Activated T-helper 17 cell treated with anti-CD3 and anti-CD28 coated beads, Interleukin-2, amount 50 U/mL, for 72 hours (primary cell): ENCODE results near the gene ARHGEF7. TPM values are rescaled to one million over a fixed set of nuclear protein-coding genes. Genes with fewer than 3 reads are reported as not detected.

Experiments used
- ATAC-seq: fragments of 150-1000 bp; cut with Tn5 transposase; replicated peaks from 2 replicates; pipeline ENCODE4 v1.10.0; 2021; ENCODE audit warnings: mild to moderate bottlenecking, moderate library complexity
- H3K27ac Mint-ChIP-seq: one replicate; pipeline ENCODE4 v1.8.0; 2022; ENCODE audit warnings: mixed read lengths
- H3K27me3 Mint-ChIP-seq: one replicate; pipeline ENCODE4 v1.8.0; 2022; ENCODE audit warnings: mixed read lengths
- H3K36me3 Mint-ChIP-seq: one replicate; pipeline ENCODE4 v1.8.0; 2022; ENCODE audit warnings: low read depth, mild to moderate bottlenecking, mixed read lengths
- H3K4me1 Mint-ChIP-seq: one replicate; pipeline ENCODE4 v1.8.0; 2022; ENCODE audit warnings: mixed read lengths
- H3K4me3 Mint-ChIP-seq: one replicate; pipeline ENCODE4 v1.8.0; 2022; ENCODE audit warnings: mild to moderate bottlenecking, mixed read lengths
- H3K9me3 Mint-ChIP-seq: one replicate; pipeline ENCODE4 v1.8.0; 2022; ENCODE audit warnings: mixed read lengths
- total RNA-seq, 2 donors: library from RNA; stranded (reverse); gene quantifications; one replicate each; pipeline ENCODE4 v1.2.3, GENCODE V29; 2022

Gene ARHGEF7
- total RNA-seq, 2 donors from 2014 or later: 70.2 to 127 TPM

GRCh38 chr13:111284565-111284964, 169.5 kb downstream of the ARHGEF7 start:
- Mint-ChIP-seq H3K4me3 (no peak overlapping the region), H3K36me3 (peaks cover 100% of the 10 kb centered on the region), H3K27me3 (no peaks in the 10 kb centered on the region), H3K27ac (peak overlapping the region; percentile 2), H3K9me3 (no peaks in the 10 kb centered on the region), H3K4me1 (no peaks in the 10 kb centered on the region)
- ATAC-seq: no peak

GRCh38 chr13:111286162-111286561, 171.1 kb downstream of the ARHGEF7 start:
- Mint-ChIP-seq H3K27me3 (no peaks in the 10 kb centered on the region), H3K4me3 (no peak overlapping the region), H3K36me3 (peaks cover 100% of the 10 kb centered on the region), H3K27ac (no peak overlapping the region), H3K9me3 (no peaks in the 10 kb centered on the region), H3K4me1 (no peaks in the 10 kb centered on the region)
- ATAC-seq: no peak

GRCh38 chr13:111286749-111287148, 171.6 kb downstream of the ARHGEF7 start:
- Mint-ChIP-seq H3K27me3 (no peaks in the 10 kb centered on the region), H3K9me3 (no peaks in the 10 kb centered on the region), H3K27ac (no peak overlapping the region), H3K4me3 (no peak overlapping the region), H3K4me1 (no peaks in the 10 kb centered on the region), H3K36me3 (peaks cover 100% of the 10 kb centered on the region)
- no peak for ATAC-seq

- no peak overlapping the region for H3K27ac Mint-ChIP-seq
- no peak for ATAC-seq
- no peaks in the 10 kb centered on the region for H3K9me3 Mint-ChIP-seq
- H3K4me3 Mint-ChIP-seq: no peak overlapping the region
- no peaks in the 10 kb centered on the region for H3K4me1 Mint-ChIP-seq
- H3K27me3 Mint-ChIP-seq: no peaks in the 10 kb centered on the region
- H3K36me3 Mint-ChIP-seq: peaks cover 100% of the 10 kb centered on the region
These were observed 172.1 kb downstream of the ARHGEF7 start for GRCh38 chr13:111287201-111287600.

- Mint-ChIP-seq H3K36me3 (peaks cover 100% of the 10 kb centered on the region), H3K4me3 (no peak overlapping the region), H3K27me3 (no peaks in the 10 kb centered on the region), H3K9me3 (no peaks in the 10 kb centered on the region), H3K4me1 (no peaks in the 10 kb centered on the region), H3K27ac (no peak overlapping the region)
- ATAC-seq: no peak
These were observed 173.2 kb downstream of the ARHGEF7 start for GRCh38 chr13:111288276-111288675.

GRCh38 chr13:111289251-111289650, 174.1 kb downstream of the ARHGEF7 start:
- H3K27ac Mint-ChIP-seq: no peak overlapping the region
- H3K4me3 Mint-ChIP-seq: no peak overlapping the region
- H3K27me3 Mint-ChIP-seq: no peaks in the 10 kb centered on the region
- H3K4me1 Mint-ChIP-seq: no peaks in the 10 kb centered on the region
- no peaks in the 10 kb centered on the region for H3K9me3 Mint-ChIP-seq
- ATAC-seq: no peak
- peaks cover 100% of the 10 kb centered on the region for H3K36me3 Mint-ChIP-seq

- H3K27ac Mint-ChIP-seq: no peak overlapping the region
- peaks cover 12% of the 10 kb centered on the region for H3K4me1 Mint-ChIP-seq
- no peaks in the 10 kb centered on the region for H3K9me3 Mint-ChIP-seq
- ATAC-seq: no peak
- H3K36me3 Mint-ChIP-seq: peaks cover 85% of the 10 kb centered on the region
- H3K27me3 Mint-ChIP-seq: no peaks in the 10 kb centered on the region
- no peak overlapping the region for H3K4me3 Mint-ChIP-seq
These were observed 176.8 kb downstream of the ARHGEF7 start for GRCh38 chr13:111291908-111292307.

GRCh38 chr13:111292710-111293485, 177.8 kb downstream of the ARHGEF7 start:
- Mint-ChIP-seq H3K27me3 (no peaks in the 10 kb centered on the region), H3K4me1 (peaks cover 12% of the 10 kb centered on the region), H3K9me3 (no peaks in the 10 kb centered on the region), H3K36me3 (peaks cover 85% of the 10 kb centered on the region), H3K4me3 (no peak overlapping the region), H3K27ac (no peak overlapping the region)
- ATAC-seq: no peak

GRCh38 chr13:111295886-111296285, 180.8 kb downstream of the ARHGEF7 start:
- no peaks in the 10 kb centered on the region for H3K27me3 Mint-ChIP-seq
- no peaks in the 10 kb centered on the region for H3K9me3 Mint-ChIP-seq
- H3K27ac Mint-ChIP-seq: no peak overlapping the region
- H3K4me3 Mint-ChIP-seq: peak overlapping the region; percentile 30
- no peak for ATAC-seq
- peaks cover 84% of the 10 kb centered on the region for H3K36me3 Mint-ChIP-seq
- H3K4me1 Mint-ChIP-seq: peaks cover 12% of the 10 kb centered on the region

- Mint-ChIP-seq H3K27ac (no peak overlapping the region), H3K4me3 (no peak overlapping the region), H3K36me3 (peaks cover 84% of the 10 kb centered on the region), H3K4me1 (peaks cover 12% of the 10 kb centered on the region), H3K9me3 (no peaks in the 10 kb centered on the region), H3K27me3 (no peaks in the 10 kb centered on the region)
- ATAC-seq: no peak
These were observed 181.3 kb downstream of the ARHGEF7 start for GRCh38 chr13:111296417-111296816.

GRCh38 chr13:111298214-111298975, 183.3 kb downstream of the ARHGEF7 start:
- Mint-ChIP-seq H3K36me3 (peaks cover 84% of the 10 kb centered on the region), H3K27ac (no peak overlapping the region), H3K27me3 (no peaks in the 10 kb centered on the region), H3K4me3 (no peak overlapping the region), H3K9me3 (no peaks in the 10 kb centered on the region), H3K4me1 (peaks cover 12% of the 10 kb centered on the region)
- ATAC-seq: no peak

- ATAC-seq: no peak
- Mint-ChIP-seq H3K27ac (no peak overlapping the region), H3K36me3 (peaks cover 99% of the 10 kb centered on the region), H3K9me3 (peaks cover 4% of the 10 kb centered on the region), H3K4me3 (no peak overlapping the region), H3K27me3 (no peaks in the 10 kb centered on the region), H3K4me1 (no peaks in the 10 kb centered on the region)
These were observed 187.1 kb downstream of the ARHGEF7 start for GRCh38 chr13:111302045-111302726.

- ATAC-seq: no peak
- Mint-ChIP-seq H3K36me3 (peaks cover 94% of the 10 kb centered on the region), H3K4me3 (no peak overlapping the region), H3K9me3 (peaks cover 4% of the 10 kb centered on the region), H3K27me3 (no peaks in the 10 kb centered on the region), H3K27ac (no peak overlapping the region), H3K4me1 (no peaks in the 10 kb centered on the region)
These were observed 188.4 kb downstream of the ARHGEF7 start for GRCh38 chr13:111303559-111303958.

GRCh38 chr13:111304041-111304544, 189.0 kb downstream of the ARHGEF7 start:
- H3K9me3 Mint-ChIP-seq: peaks cover 6% of the 10 kb centered on the region
- H3K4me1 Mint-ChIP-seq: peaks cover 1% of the 10 kb centered on the region
- H3K36me3 Mint-ChIP-seq: peaks cover 94% of the 10 kb centered on the region
- no peaks in the 10 kb centered on the region for H3K27me3 Mint-ChIP-seq
- peak overlapping the region; percentile 39 for H3K27ac Mint-ChIP-seq
- ATAC-seq: peak; percentile 84
- H3K4me3 Mint-ChIP-seq: peak overlapping the region; percentile 15
